ENCODE results near the gene SAFB2.

- no peak for TF ChIP-seq SUZ12 (IDR thresholded peaks at IDR 0.05; ENCODE audit: extremely low read depth, insufficient read depth, insufficient read length)
- no peak for TF ChIP-seq YY1 (IDR thresholded peaks at IDR 0.05; ENCODE audit: insufficient read depth, insufficient read length)
These were observed 68.7 kb downstream of the SAFB2 start for GRCh38 chr19:5553892-5554291.

Measured in NT2/D1 (cell line).